ENCODE measurements around the gene SLC16A3.

- TF ChIP-seq CTCF (conservative IDR thresholded peaks at IDR 0.05; ENCODE audit: low read depth in 2 of 2) (no peak), EZH2 (IDR thresholded peaks at IDR 0.05; ENCODE audit: low read depth, unreplicated experiment) (no peak), POLR2AphosphoS5 (IDR thresholded peaks at IDR 0.05; ENCODE audit: low read depth) (no peak), REST (IDR thresholded peaks at IDR 0.05; ENCODE audit: unreplicated experiment) (no peak), EZH2phosphoT487 (IDR thresholded peaks at IDR 0.05; ENCODE audit: unreplicated experiment) (no peak), CREB1 (CRISPR knock-in tag; IDR thresholded peaks at IDR 0.05; ENCODE audit: low read depth) (no peak), JUNB (IDR thresholded peaks at IDR 0.05; ENCODE audit: unreplicated experiment) (no peak), STAT1 (IDR thresholded peaks at IDR 0.05; ENCODE audit: unreplicated experiment) (no peak), NANOG (IDR thresholded peaks at IDR 0.05; ENCODE audit: borderline replicate concordance) (no peak), ZNF114 (CRISPR knock-in tag; IDR thresholded peaks at IDR 0.05) (no peak), ETS1 (IDR thresholded peaks at IDR 0.05) (no peak), ZNF331 (CRISPR knock-in tag; IDR thresholded peaks at IDR 0.05; ENCODE audit: low read depth) (no peak), ZNF462 (CRISPR knock-in tag; IDR thresholded peaks at IDR 0.05) (no peak)
Observed at GRCh38 chr17:82239401-82239925, 10.6 kb downstream of the SLC16A3 start.

All from GM23338 (cell line).